Measurements from ENCODE around the gene WNT4.

DNA sequence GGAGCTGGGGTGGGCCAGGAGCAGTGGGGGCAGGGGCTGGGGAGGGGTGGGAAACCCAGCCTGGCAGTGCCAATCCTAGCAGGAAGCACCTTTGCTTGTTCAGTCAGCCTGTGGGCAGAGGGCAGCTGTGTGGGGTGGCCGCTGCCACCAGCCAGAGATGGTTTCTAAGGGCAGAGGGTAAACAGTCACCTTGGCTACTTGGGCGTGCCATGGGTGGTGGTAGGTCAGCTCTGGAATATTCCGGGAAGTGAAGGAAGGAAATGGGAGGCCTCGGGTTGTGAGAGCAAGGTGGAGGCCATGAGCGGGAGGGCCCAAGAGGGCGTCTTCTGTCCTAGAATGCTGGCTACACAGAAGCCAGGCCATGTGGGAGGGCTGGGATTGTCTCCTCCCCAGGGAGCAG, 20.7 kb upstream of the WNT4 start:
- TF ChIP-seq POLR2AphosphoS5 (IDR thresholded peaks at IDR 0.05; ENCODE audit: low read depth, low read length) (no peak), POLR2A (IDR thresholded peaks at IDR 0.05; ENCODE audit: low read depth, low read length) (no peak)
